ENCODE results near the gene HELLS. TPM values are rescaled to one million over a fixed set of nuclear protein-coding genes. Genes with fewer than 3 reads are reported as not detected.

The HELLS gene
- total RNA-seq, 2 donors from 2014 or later: 224 to 288 TPM

- Mint-ChIP-seq H3K36me3 (ENCODE audit: low read depth) (no peaks in the 10 kb centered on the region), H3K9me3 (no peaks in the 10 kb centered on the region), H3K4me3 (no peak overlapping the region), H3K4me1 (no peaks in the 10 kb centered on the region), H3K27me3 (ENCODE audit: insufficient read depth) (no peaks in the 10 kb centered on the region), H3K27ac (no peak overlapping the region)
- no peaks in the 10 kb centered on the region for H3K27me3 ChIP-seq (ENCODE audit: control insufficient read depth, insufficient read depth, low read length, poor library complexity, severe bottlenecking)
- H3K27ac ChIP-seq (ENCODE audit: low read depth, low read length): no peak overlapping the region
- H3K9me3 ChIP-seq (ENCODE audit: control insufficient read depth, low read length): no peaks in the 10 kb centered on the region
- H3K4me1 ChIP-seq (ENCODE audit: control insufficient read depth, insufficient read depth, low read length): no peaks in the 10 kb centered on the region
- DNase-seq: no peak
- WGBS, 2 experiments (ENCODE audit: insufficient coverage in 1 of 2, insufficient read length in 1 of 2): 88% methylated on average over 4 of the region's 5 CpGs; no CpG with 5 or more reads in 1 of the 2 experiments
- TF ChIP-seq CTCF (conservative IDR thresholded peaks at IDR 0.05): peak; percentile 77
- H3K36me3 ChIP-seq (ENCODE audit: control insufficient read depth, insufficient read depth, low read length): peaks cover 14% of the 10 kb centered on the region
- H3K9ac ChIP-seq (ENCODE audit: extremely low read depth, low read length, poor library complexity, severe bottlenecking): no peak overlapping the region
- H3K4me3 ChIP-seq (ENCODE audit: low read length): no peak overlapping the region
Measured at GRCh38 chr10:94500063-94500462, 45.5 kb upstream of the HELLS start.

GRCh38 chr10:94521276-94522250 lies 24.0 kb upstream of the HELLS start:
- H3K9me3 Mint-ChIP-seq: no peaks in the 10 kb centered on the region
- H3K27me3 ChIP-seq (ENCODE audit: control insufficient read depth, insufficient read depth, low read length, poor library complexity, severe bottlenecking): no peaks in the 10 kb centered on the region
- no peak for DNase-seq
- peaks cover 7% of the 10 kb centered on the region for H3K36me3 Mint-ChIP-seq (ENCODE audit: low read depth)
- H3K36me3 ChIP-seq (ENCODE audit: control insufficient read depth, insufficient read depth, low read length): peaks cover 12% of the 10 kb centered on the region
- peak overlapping the region; percentile 15 for H3K27ac Mint-ChIP-seq
- H3K9ac ChIP-seq (ENCODE audit: extremely low read depth, low read length, poor library complexity, severe bottlenecking): no peak overlapping the region
- no peak overlapping the region for H3K27ac ChIP-seq (ENCODE audit: low read depth, low read length)
- no peaks in the 10 kb centered on the region for H3K27me3 Mint-ChIP-seq (ENCODE audit: insufficient read depth)
- H3K4me3 Mint-ChIP-seq: no peak overlapping the region
- H3K4me1 ChIP-seq (ENCODE audit: control insufficient read depth, insufficient read depth, low read length): no peaks in the 10 kb centered on the region
- no peaks in the 10 kb centered on the region for H3K4me1 Mint-ChIP-seq
- no peaks in the 10 kb centered on the region for H3K9me3 ChIP-seq (ENCODE audit: control insufficient read depth, low read length)
- H3K4me3 ChIP-seq (ENCODE audit: low read length): no peak overlapping the region
- no peak for TF ChIP-seq CTCF (conservative IDR thresholded peaks at IDR 0.05)
- 94 to 100% methylated on average over 2 to 4 of the region's 5 CpGs for WGBS, 2 experiments (ENCODE audit: insufficient coverage in 1 of 2, insufficient read length in 1 of 2)

- Histone ChIP-seq H3K4me1 (ENCODE audit: control insufficient read depth, insufficient read depth, low read length) (no peaks in the 10 kb centered on the region), H3K27ac (ENCODE audit: low read depth, low read length) (no peak overlapping the region), H3K9ac (ENCODE audit: extremely low read depth, low read length, poor library complexity, severe bottlenecking) (no peak overlapping the region), H3K36me3 (ENCODE audit: control insufficient read depth, insufficient read depth, low read length) (peaks cover 12% of the 10 kb centered on the region), H3K27me3 (ENCODE audit: control insufficient read depth, insufficient read depth, low read length, poor library complexity, severe bottlenecking) (no peaks in the 10 kb centered on the region), H3K4me3 (ENCODE audit: low read length) (no peak overlapping the region), H3K9me3 (ENCODE audit: control insufficient read depth, low read length) (no peaks in the 10 kb centered on the region)
- Mint-ChIP-seq H3K27ac (no peak overlapping the region), H3K4me1 (no peaks in the 10 kb centered on the region), H3K36me3 (ENCODE audit: low read depth) (peaks cover 10% of the 10 kb centered on the region), H3K4me3 (no peak overlapping the region), H3K9me3 (no peaks in the 10 kb centered on the region), H3K27me3 (ENCODE audit: insufficient read depth) (no peaks in the 10 kb centered on the region)
- 98 to 100% methylated on average over 3 to 7 of the region's 7 CpGs for WGBS, 2 experiments (ENCODE audit: insufficient coverage in 1 of 2, insufficient read length in 1 of 2)
- DNase-seq: no peak
- no peak for TF ChIP-seq CTCF (conservative IDR thresholded peaks at IDR 0.05)
Measured at GRCh38 chr10:94524146-94524545, 21.4 kb upstream of the HELLS start.
